GM23338 (cell line): ENCODE data around the gene SYVN1. TPM values are rescaled to one million over a fixed set of nuclear protein-coding genes. Genes with fewer than 3 reads are reported as not detected.

Experiments used
- ATAC-seq: fragments of 200-7000 bp; cut with Tn5 transposase; 3 replicates; pipeline ENCODE4 v1.9.1; 2020
- DNase-seq: peaks from one replicate; pipeline ENCODE4 v3.0.0-alpha.2; 2015; ENCODE audit warnings: low spot score
- H2AFZ ChIP-seq: fragments of 200-600 bp; sonication (generic); 2 replicates; pipeline ENCODE4 v1.8.0; 2016; ENCODE audit warnings: antibody characterized with exemption, mild to moderate bottlenecking, moderate library complexity
- H3F3A ChIP-seq: fragments of 200-600 bp; sonication (generic); replicated peaks from 2 replicates; pipeline ENCODE4 v1.8.0; 2017; ENCODE audit warnings: antibody characterized with exemption, mixed run types, low read depth
- H3K27ac ChIP-seq: fragments of 200-600 bp; sonication (generic); 2 replicates; pipeline ENCODE4 v1.6.1; 2016; ENCODE audit warnings: low read depth
- H3K27me3 ChIP-seq: fragments of 200-600 bp; sonication (generic); 2 replicates; pipeline ENCODE4 v1.8.0; 2016; ENCODE audit warnings: mild to moderate bottlenecking, mixed run types, moderate library complexity; ENCODE audit not compliant: insufficient read depth
- H3K36me3 ChIP-seq: fragments of 200-600 bp; sonication (generic); 2 replicates; pipeline ENCODE4 v1.8.0; 2016; ENCODE audit warnings: mild to moderate bottlenecking; ENCODE audit not compliant: insufficient read depth
- H3K4me1 ChIP-seq: fragments of 200-600 bp; sonication (generic); 2 replicates; pipeline ENCODE4 v1.8.0; 2016; ENCODE audit warnings: mild to moderate bottlenecking, moderate library complexity; ENCODE audit not compliant: insufficient read depth
- H3K4me2 ChIP-seq: fragments of 200-600 bp; sonication (generic); 2 replicates; pipeline ENCODE4 v1.7.1; 2017; ENCODE audit warnings: mixed run types
- H3K4me3 ChIP-seq: fragments of 200-600 bp; sonication (generic); 2 replicates; pipeline ENCODE4 v1.6.1; 2016; ENCODE audit warnings: mixed run types
- H3K79me2 ChIP-seq: fragments of 200-600 bp; sonication (generic); replicated peaks from 2 replicates; pipeline ENCODE4 v1.8.0; 2017; ENCODE audit warnings: mild to moderate bottlenecking; ENCODE audit not compliant: insufficient read depth
- H3K9me2 ChIP-seq: fragments of 200-600 bp; sonication (generic); 2 replicates; pipeline ENCODE4 v1.8.0; 2017; ENCODE audit not compliant: insufficient read depth
- H4K20me1 ChIP-seq: fragments of 200-600 bp; sonication (generic); replicated peaks from 2 replicates; pipeline ENCODE4 v1.8.0; 2017; ENCODE audit warnings: mild to moderate bottlenecking; ENCODE audit not compliant: insufficient read depth
- H3K27ac Mint-ChIP-seq: 2 replicates; pipeline ENCODE4 v1.8.0; 2020; ENCODE audit warnings: inconsistent platforms, mild to moderate bottlenecking, moderate library complexity, mixed read lengths
- H3K27me3 Mint-ChIP-seq: 3 replicates; pipeline ENCODE4 v1.8.0; 2022; ENCODE audit warnings: low read depth, mild to moderate bottlenecking, moderate library complexity, mixed read lengths, inconsistent platforms; ENCODE audit not compliant: insufficient read depth, poor library complexity
- H3K36me3 Mint-ChIP-seq: 3 replicates; pipeline ENCODE4 v1.8.0; 2021; ENCODE audit warnings: low read depth, mild to moderate bottlenecking, inconsistent platforms, moderate library complexity, mixed read lengths
- H3K4me1 Mint-ChIP-seq: 3 replicates; pipeline ENCODE4 v1.8.0; 2020; ENCODE audit warnings: mild to moderate bottlenecking, inconsistent platforms, mixed read lengths
- H3K4me3 Mint-ChIP-seq: 3 replicates; pipeline ENCODE4 v1.8.0; 2021; ENCODE audit warnings: moderate library complexity, mild to moderate bottlenecking, inconsistent platforms, mixed read lengths
- H3K9me3 Mint-ChIP-seq: 3 replicates; pipeline ENCODE4 v1.8.0; 2020; ENCODE audit warnings: moderate library complexity, mild to moderate bottlenecking, inconsistent platforms, mixed read lengths
- CREB1 ChIP-seq: fragments of 250-450 bp; sonication (Bioruptor Pico); IDR thresholded peaks from 2 replicates; pipeline ENCODE4 v1.5.0; 2020; ENCODE audit warnings: low read depth, mild to moderate bottlenecking, moderate library complexity
- EZH2 ChIP-seq: fragments of 200-600 bp; sonication (generic); IDR thresholded peaks from one replicate; pipeline ENCODE4 v1.8.0; 2017; ENCODE audit warnings: antibody characterized with exemption, mild to moderate bottlenecking, low read depth; ENCODE audit not compliant: unreplicated experiment
- EZH2phosphoT487 ChIP-seq: fragments of 200-600 bp; sonication (generic); IDR thresholded peaks from one replicate; pipeline ENCODE4 v1.8.1; 2018; ENCODE audit warnings: antibody characterized with exemption; ENCODE audit not compliant: unreplicated experiment
- JUNB ChIP-seq: IDR thresholded peaks from one replicate; pipeline ENCODE4 v1.6.1; 2016; ENCODE audit warnings: antibody characterized with exemption; ENCODE audit not compliant: unreplicated experiment
- NANOG ChIP-seq: IDR thresholded peaks from 2 replicates; pipeline ENCODE4 v1.6.1; 2016; ENCODE audit warnings: antibody characterized with exemption, borderline replicate concordance
- POLR2AphosphoS5 ChIP-seq: IDR thresholded peaks from 2 replicates; pipeline ENCODE4 v1.6.1; 2016; ENCODE audit warnings: antibody characterized with exemption, low read depth
- STAT1 ChIP-seq: IDR thresholded peaks from one replicate; pipeline ENCODE4 v1.6.1; 2016; ENCODE audit warnings: antibody characterized with exemption; ENCODE audit not compliant: unreplicated experiment
- ZNF114 ChIP-seq: fragments of 250-450 bp; sonication (Bioruptor Pico); IDR thresholded peaks from 2 replicates; pipeline ENCODE4 v1.5.0; 2020; ENCODE audit warnings: mild to moderate bottlenecking, moderate library complexity
- ZNF331 ChIP-seq: fragments of 250-450 bp; sonication (Bioruptor Pico); IDR thresholded peaks from 2 replicates; pipeline ENCODE4 v1.5.0; 2020; ENCODE audit warnings: low read depth, mild to moderate bottlenecking, moderate library complexity
- ZNF462 ChIP-seq: fragments of 250-450 bp; sonication (Bioruptor Pico); IDR thresholded peaks from 2 replicates; pipeline ENCODE4 v1.5.0; 2020; ENCODE audit warnings: mild to moderate bottlenecking, moderate library complexity
- polyA plus RNA-seq: library from polyadenylated mRNA; unstranded; fragments of >200 nt; fragmentation: Nextera tagmentation; extraction: Ambion mirVana; gene quantifications from 2 replicates; pipeline ENCODE4 v1.2.1, GENCODE V29; 2016
- total RNA-seq: library from RNA; depleted of rRNA; stranded (reverse); fragments of >200 nt; shearing (Covaris generic); gene quantifications from 2 replicates; pipeline ENCODE4 v1.2.3, GENCODE V29; 2014
- TF ChIP-seq, protein P1 (sequence below): IDR thresholded peaks from 2 replicates; pipeline ENCODE4 v1.6.1; 2016; ENCODE audit warnings: antibody characterized with exemption
- TF ChIP-seq, protein P2 (sequence below): IDR thresholded peaks from one replicate; pipeline ENCODE4 v1.6.1; 2018; ENCODE audit warnings: antibody characterized with exemption; ENCODE audit not compliant: unreplicated experiment
- TF ChIP-seq, protein P3 (sequence below), 2 experiments: fragments of 200-600 bp in 1 of 2; sonication (generic) in 1 of 2; conservative IDR thresholded peaks; 2 replicates each; pipeline versions ENCODE4 v1.5.1 to v1.6.1; 2016 to 2017; ENCODE audit warnings: antibody characterized with exemption in 2 of 2, low read depth in 2 of 2, mild to moderate bottlenecking in 2 of 2, moderate library complexity in 1 of 2

Gene SYVN1
- total and polyA plus RNA-seq, 2 experiments from 2014 or later = 13.8 to 28.7 TPM

DNA sequence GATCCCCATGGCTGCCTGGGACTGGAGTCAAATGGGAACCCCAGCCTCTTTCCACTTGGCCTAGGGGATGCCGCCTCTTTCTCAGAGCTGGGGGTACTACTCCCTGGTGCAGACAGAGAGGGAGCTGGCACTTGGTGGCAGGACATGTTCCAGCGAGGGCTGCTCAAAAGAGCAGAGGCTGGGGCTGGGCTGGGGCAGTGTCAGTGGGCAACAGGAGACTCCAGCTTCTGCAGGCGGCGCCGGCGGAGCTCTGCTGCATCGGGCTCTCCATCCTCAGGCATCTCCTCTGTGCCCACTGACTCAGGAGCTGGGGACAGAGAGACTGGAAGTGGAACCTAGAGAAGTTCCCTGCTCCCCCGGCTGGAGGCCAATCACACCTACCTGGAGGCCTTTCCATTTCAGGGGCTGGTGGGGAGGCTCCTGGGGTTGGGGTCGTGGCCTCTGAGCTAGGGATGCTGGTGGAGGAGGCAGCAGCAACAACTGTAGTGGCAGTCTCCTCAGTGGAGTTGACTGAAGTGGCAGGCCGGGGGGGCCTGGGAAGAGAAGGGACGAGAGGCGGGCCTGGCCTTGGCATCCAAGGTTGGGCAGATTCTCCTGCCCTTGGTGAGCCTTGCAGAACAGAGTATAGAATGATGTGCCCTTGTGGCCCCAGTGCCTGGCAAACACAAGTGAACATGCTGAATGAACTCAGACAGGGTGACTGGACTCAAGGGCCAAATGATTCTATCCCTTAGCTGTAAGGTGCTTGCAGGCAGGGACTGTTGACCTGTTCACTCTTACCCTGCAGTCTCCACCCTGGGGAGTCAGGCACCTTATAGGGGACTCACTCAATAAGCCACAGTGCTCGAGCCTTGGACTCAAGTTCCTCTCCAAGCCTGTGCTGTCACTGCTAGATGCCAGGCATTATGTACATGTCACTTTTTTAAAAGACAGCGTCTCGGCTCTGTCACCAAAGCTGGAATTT is 5.9 kb downstream of the SYVN1 start:
- Mint-ChIP-seq H3K27ac (no peak overlapping the region), H3K9me3 (no peaks in the 10 kb centered on the region; the same call in 2 of the 3 replicates), H3K36me3 (peaks cover 57% of the 10 kb centered on the region), H3K4me3 (no peak overlapping the region), H3K4me1 (peaks cover 10% of the 10 kb centered on the region), H3K27me3 (peaks cover 3% of the 10 kb centered on the region)
- ATAC-seq (no peak), DNase-seq (no peak)
- no peak overlapping the region for H3K4me2 ChIP-seq
- no peaks in the 10 kb centered on the region for H3K27me3 ChIP-seq
- peaks cover 6% of the 10 kb centered on the region for H3K36me3 ChIP-seq
- H3K9me2 ChIP-seq = no peaks in the 10 kb centered on the region
- no peak overlapping the region for H2AFZ ChIP-seq
- H3K4me3 ChIP-seq = no peak overlapping the region
- TF ChIP-seq STAT1 = no peak
- TF ChIP-seq POLR2AphosphoS5 = no peak
- TF ChIP-seq ZNF114 (CRISPR knock-in tag) = no peak
- TF ChIP-seq, protein P1, sequence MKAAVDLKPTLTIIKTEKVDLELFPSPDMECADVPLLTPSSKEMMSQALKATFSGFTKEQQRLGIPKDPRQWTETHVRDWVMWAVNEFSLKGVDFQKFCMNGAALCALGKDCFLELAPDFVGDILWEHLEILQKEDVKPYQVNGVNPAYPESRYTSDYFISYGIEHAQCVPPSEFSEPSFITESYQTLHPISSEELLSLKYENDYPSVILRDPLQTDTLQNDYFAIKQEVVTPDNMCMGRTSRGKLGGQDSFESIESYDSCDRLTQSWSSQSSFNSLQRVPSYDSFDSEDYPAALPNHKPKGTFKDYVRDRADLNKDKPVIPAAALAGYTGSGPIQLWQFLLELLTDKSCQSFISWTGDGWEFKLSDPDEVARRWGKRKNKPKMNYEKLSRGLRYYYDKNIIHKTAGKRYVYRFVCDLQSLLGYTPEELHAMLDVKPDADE = no peak
- no peak for TF ChIP-seq EZH2
- no peak for TF ChIP-seq NANOG
- TF ChIP-seq ZNF462 (CRISPR knock-in tag) = no peak
- TF ChIP-seq, protein P2, sequence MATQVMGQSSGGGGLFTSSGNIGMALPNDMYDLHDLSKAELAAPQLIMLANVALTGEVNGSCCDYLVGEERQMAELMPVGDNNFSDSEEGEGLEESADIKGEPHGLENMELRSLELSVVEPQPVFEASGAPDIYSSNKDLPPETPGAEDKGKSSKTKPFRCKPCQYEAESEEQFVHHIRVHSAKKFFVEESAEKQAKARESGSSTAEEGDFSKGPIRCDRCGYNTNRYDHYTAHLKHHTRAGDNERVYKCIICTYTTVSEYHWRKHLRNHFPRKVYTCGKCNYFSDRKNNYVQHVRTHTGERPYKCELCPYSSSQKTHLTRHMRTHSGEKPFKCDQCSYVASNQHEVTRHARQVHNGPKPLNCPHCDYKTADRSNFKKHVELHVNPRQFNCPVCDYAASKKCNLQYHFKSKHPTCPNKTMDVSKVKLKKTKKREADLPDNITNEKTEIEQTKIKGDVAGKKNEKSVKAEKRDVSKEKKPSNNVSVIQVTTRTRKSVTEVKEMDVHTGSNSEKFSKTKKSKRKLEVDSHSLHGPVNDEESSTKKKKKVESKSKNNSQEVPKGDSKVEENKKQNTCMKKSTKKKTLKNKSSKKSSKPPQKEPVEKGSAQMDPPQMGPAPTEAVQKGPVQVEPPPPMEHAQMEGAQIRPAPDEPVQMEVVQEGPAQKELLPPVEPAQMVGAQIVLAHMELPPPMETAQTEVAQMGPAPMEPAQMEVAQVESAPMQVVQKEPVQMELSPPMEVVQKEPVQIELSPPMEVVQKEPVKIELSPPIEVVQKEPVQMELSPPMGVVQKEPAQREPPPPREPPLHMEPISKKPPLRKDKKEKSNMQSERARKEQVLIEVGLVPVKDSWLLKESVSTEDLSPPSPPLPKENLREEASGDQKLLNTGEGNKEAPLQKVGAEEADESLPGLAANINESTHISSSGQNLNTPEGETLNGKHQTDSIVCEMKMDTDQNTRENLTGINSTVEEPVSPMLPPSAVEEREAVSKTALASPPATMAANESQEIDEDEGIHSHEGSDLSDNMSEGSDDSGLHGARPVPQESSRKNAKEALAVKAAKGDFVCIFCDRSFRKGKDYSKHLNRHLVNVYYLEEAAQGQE = no peak
- TF ChIP-seq, protein P3, sequence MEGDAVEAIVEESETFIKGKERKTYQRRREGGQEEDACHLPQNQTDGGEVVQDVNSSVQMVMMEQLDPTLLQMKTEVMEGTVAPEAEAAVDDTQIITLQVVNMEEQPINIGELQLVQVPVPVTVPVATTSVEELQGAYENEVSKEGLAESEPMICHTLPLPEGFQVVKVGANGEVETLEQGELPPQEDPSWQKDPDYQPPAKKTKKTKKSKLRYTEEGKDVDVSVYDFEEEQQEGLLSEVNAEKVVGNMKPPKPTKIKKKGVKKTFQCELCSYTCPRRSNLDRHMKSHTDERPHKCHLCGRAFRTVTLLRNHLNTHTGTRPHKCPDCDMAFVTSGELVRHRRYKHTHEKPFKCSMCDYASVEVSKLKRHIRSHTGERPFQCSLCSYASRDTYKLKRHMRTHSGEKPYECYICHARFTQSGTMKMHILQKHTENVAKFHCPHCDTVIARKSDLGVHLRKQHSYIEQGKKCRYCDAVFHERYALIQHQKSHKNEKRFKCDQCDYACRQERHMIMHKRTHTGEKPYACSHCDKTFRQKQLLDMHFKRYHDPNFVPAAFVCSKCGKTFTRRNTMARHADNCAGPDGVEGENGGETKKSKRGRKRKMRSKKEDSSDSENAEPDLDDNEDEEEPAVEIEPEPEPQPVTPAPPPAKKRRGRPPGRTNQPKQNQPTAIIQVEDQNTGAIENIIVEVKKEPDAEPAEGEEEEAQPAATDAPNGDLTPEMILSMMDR (conservative IDR thresholded peaks at IDR 0.05; ENCODE audit: low read depth in 2 of 2) = no peak
- TF ChIP-seq EZH2phosphoT487 = no peak
- no peak for TF ChIP-seq CREB1 (CRISPR knock-in tag)
- no peak for TF ChIP-seq ZNF331 (CRISPR knock-in tag)
- TF ChIP-seq JUNB = no peak
- peaks cover 24% of the 10 kb centered on the region for H3K79me2 ChIP-seq
- H3F3A ChIP-seq = 0 out of 2 replicates have a peak, but pooled peaks cover 10% of the 10 kb centered on the region
- no peak overlapping the region for H3K27ac ChIP-seq
- peaks cover 3% of the 10 kb centered on the region; the same call in 1 of the 2 replicates for H4K20me1 ChIP-seq
- peaks cover 6% of the 10 kb centered on the region; the same call in 1 of the 2 replicates for H3K4me1 ChIP-seq
